Mesothelial cell of epicardium (in vitro differentiated cells): ENCODE measurements around the gene CASS4. TPM values are rescaled to one million over a fixed set of nuclear protein-coding genes. Genes with fewer than 3 reads are reported as not detected.

Source experiments
- DNase-seq, 2 experiments: peaks; one replicate each; pipeline ENCODE4 v3.0.0; 2021; ENCODE audit warnings: low spot score in 2 of 2; ENCODE audit not compliant: unreplicated experiment in 2 of 2
- H3K27ac Mint-ChIP-seq: 2 replicates; pipeline ENCODE4 v1.8.0; 2021; ENCODE audit warnings: mixed read lengths
- H3K27me3 Mint-ChIP-seq: 2 replicates; pipeline ENCODE4 v1.8.0; 2021; ENCODE audit warnings: low read depth, mixed read lengths
- H3K36me3 Mint-ChIP-seq: 2 replicates; pipeline ENCODE4 v1.8.0; 2021; ENCODE audit warnings: mixed read lengths
- H3K4me1 Mint-ChIP-seq: 2 replicates; pipeline ENCODE4 v1.8.0; 2021; ENCODE audit warnings: mixed read lengths
- H3K4me3 Mint-ChIP-seq: 2 replicates; pipeline ENCODE4 v1.8.0; 2021; ENCODE audit warnings: mild to moderate bottlenecking, moderate library complexity, mixed read lengths
- H3K9me3 Mint-ChIP-seq: 2 replicates; pipeline ENCODE4 v1.8.0; 2021; ENCODE audit warnings: mixed read lengths
- total RNA-seq: library from RNA; stranded (reverse); gene quantifications from 3 replicates; pipeline ENCODE4 v1.2.1, GENCODE V29; 2021
- TF ChIP-seq, protein P1 (sequence below): fragments of 200-600 bp; sonication (generic); IDR thresholded peaks from one replicate; pipeline ENCODE4 v1.5.0; 2021; ENCODE audit warnings: antibody characterized with exemption; ENCODE audit not compliant: unreplicated experiment

Gene CASS4
- total RNA-seq, 1 donor from 2014 or later = 0.67 TPM

DNA sequence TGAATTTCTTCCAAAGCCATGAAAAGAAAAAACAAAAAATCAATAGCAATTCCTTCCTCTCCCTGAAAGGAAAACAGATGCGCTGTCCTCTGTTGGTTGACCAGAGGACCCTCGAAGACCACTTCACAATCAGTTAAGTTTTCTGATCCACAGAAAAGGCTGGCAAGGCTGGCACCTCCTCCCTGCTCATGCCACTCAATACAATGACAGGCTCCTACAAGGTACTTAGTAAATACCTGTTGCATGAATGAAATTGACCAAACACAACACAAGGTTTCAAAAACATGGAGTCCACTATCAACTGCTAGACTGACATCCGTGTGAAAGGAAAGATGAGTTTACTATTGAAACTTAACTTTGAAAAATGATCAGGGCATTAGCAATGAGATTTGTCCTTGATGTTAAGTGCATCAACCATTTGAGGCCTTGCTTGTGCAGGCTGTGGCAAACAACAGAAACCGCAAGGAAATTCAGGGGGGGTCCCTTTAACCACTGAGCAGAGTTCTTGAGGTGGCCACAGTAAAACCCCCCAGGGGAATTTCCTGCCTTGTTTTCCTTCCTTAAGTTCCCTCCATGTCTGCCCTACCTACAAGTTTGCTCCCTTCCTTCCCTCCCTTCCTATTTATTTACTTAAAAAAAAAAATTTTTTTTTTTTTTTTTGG, 28.4 kb downstream of the CASS4 start:
- no peaks in the 10 kb centered on the region for H3K9me3 Mint-ChIP-seq
- peaks cover 18% of the 10 kb centered on the region for H3K4me1 Mint-ChIP-seq
- H3K27ac Mint-ChIP-seq = peak overlapping the region; percentile 65
- H3K4me3 Mint-ChIP-seq = no peak overlapping the region
- TF ChIP-seq, protein P1, sequence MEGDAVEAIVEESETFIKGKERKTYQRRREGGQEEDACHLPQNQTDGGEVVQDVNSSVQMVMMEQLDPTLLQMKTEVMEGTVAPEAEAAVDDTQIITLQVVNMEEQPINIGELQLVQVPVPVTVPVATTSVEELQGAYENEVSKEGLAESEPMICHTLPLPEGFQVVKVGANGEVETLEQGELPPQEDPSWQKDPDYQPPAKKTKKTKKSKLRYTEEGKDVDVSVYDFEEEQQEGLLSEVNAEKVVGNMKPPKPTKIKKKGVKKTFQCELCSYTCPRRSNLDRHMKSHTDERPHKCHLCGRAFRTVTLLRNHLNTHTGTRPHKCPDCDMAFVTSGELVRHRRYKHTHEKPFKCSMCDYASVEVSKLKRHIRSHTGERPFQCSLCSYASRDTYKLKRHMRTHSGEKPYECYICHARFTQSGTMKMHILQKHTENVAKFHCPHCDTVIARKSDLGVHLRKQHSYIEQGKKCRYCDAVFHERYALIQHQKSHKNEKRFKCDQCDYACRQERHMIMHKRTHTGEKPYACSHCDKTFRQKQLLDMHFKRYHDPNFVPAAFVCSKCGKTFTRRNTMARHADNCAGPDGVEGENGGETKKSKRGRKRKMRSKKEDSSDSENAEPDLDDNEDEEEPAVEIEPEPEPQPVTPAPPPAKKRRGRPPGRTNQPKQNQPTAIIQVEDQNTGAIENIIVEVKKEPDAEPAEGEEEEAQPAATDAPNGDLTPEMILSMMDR = no peak
- DNase-seq = peak in 1 of 2 experiments; percentile 3
- H3K27me3 Mint-ChIP-seq = peaks cover 7% of the 10 kb centered on the region
- no peaks in the 10 kb centered on the region for H3K36me3 Mint-ChIP-seq

DNA sequence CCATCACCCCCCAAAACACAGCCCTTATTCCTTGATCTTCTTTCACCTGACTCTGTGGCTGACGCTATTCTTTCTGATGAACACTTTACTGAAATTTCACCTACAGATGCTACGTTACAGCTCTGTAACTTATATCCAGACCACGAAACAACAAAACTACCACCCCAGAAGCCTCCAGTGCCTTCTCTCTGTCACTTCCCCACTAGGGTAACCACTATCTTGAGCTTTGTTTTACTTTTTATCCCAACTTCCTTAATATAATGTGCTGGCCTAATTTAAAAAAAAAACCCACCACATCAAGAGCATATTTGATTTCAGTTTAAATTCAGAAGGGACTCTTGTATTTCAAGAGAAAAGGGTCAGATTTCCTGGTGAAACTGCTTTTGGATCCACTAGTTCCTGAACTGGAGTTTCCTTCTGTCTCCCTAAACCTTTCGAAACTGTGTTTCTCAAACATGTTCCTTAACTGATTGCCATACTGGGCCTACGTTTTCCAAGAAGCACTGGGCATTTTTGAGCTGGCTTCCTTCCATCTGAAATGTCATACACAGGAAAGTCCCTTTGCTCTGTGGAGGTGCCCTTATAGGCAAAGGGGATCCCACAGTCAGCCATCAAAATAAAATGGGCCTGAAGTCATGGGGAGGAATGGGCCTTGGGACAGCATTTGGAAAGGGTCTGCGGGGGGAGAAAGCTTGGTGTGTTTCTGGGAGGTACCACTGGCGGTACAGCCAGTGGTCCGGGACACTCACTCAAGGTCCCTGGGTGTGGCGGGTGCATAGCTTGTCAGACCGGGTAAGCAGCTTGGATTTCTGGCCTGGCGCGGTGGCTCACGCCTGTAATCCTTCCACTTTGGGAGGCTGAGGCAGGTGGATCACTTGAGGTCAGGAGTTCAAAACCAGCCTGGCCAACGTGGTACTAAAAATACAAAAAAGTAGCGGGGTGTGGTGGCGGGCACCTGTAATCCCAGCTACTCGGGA, 30.6 kb downstream of the CASS4 start:
- H3K4me1 Mint-ChIP-seq = peaks cover 18% of the 10 kb centered on the region
- DNase-seq = peak in 1 of 2 experiments; percentile 36
- peak overlapping the region; percentile 47 for H3K27ac Mint-ChIP-seq
- TF ChIP-seq, protein P1 = no peak
- H3K36me3 Mint-ChIP-seq = no peaks in the 10 kb centered on the region
- peaks cover 7% of the 10 kb centered on the region for H3K27me3 Mint-ChIP-seq
- no peaks in the 10 kb centered on the region for H3K9me3 Mint-ChIP-seq
- H3K4me3 Mint-ChIP-seq = no peak overlapping the region

DNA sequence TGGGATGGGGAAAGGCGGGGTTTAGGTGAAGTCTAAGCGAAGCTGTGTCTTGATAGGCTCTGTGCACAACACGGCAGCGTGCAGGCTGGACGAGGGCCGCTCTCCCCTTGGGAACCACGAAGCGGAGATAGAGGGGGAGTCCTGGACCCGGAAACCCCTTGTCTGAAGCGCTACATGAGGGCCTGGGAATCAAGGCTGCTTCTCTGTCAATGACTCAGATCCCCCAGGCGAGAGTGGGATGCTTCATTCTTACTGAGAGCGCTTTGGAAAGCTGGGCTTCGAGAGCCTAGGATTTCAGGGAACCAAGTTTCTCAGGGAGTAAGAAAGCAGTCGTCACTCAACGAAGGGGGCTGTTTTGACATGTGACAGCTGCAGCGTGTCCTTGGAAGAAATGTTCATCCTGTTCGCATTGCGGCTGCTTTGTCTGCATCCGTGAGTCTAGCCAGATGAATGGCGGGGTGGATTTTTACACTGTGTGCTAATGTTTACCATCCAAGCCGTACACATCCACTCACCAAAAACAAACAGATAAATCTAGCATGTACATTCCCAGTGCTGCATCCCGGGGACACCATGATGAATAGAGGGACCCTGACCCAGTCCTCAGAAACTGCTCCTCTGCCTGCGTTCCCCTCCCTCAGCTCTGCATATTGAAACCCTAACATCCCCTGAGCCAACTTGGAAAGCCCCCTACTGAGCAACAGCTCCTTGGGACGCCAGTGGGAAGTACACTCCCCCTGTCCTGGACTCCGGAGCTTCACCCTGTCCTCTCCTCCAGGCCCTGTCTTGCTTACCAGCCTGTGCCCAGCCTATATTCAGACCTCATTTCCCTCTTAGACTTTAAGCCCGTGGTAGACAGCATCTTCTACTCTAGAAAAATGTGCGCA, 31.8 kb downstream of the CASS4 start:
- Mint-ChIP-seq H3K27ac (no peak overlapping the region), H3K4me1 (peaks cover 18% of the 10 kb centered on the region), H3K27me3 (peaks cover 7% of the 10 kb centered on the region), H3K4me3 (no peak overlapping the region), H3K9me3 (no peaks in the 10 kb centered on the region), H3K36me3 (no peaks in the 10 kb centered on the region)
- TF ChIP-seq, protein P1 = no peak
- peak in 1 of 2 experiments; percentile 25 for DNase-seq

DNA sequence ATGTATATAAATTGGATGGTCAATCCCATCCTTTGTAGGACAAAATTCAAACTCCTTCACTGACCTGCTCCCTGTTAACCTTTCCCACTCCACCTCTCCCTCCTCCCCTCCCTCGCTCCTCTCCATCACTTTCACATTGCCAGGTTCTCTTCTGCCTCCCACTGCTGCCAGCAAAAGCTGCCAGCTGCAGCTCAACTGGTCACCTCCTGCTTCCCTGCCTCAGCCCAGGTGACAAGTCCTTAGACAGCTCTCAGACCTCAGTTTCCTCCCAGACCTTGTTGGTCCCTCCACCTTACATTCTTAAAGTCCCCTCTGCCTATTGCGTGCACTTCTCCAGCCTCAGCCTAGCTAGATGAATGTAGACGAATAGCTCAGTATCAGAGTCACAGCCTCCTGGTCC, 33.1 kb downstream of the CASS4 start:
- Mint-ChIP-seq H3K4me3 (no peak overlapping the region), H3K27me3 (peaks cover 7% of the 10 kb centered on the region), H3K27ac (no peak overlapping the region), H3K9me3 (no peaks in the 10 kb centered on the region), H3K4me1 (peaks cover 13% of the 10 kb centered on the region), H3K36me3 (no peaks in the 10 kb centered on the region)
- no peak for DNase-seq
- TF ChIP-seq, protein P1 = no peak

DNA sequence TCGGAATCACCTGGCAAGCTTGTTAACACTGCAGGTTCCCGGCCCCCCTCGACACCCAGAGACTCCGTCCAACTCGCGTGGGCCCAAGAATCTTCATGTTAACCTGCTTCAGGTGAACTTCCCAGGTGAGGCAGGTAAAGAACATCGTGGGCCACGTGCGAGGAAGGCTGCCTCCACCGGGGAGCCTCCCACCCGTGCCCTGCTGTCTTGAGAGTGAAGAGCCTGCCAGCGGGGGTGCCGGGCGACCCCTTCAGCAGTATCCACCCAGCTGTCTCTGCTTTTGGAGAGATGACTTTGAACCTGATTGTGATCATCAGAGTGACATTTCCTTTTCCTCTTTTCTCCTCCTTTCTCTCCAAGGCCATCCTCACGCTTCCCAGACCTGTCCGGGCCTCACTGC, 33.5 kb downstream of the CASS4 start:
- peaks cover 7% of the 10 kb centered on the region for H3K27me3 Mint-ChIP-seq
- peaks cover 11% of the 10 kb centered on the region for H3K4me1 Mint-ChIP-seq
- no peak overlapping the region for H3K27ac Mint-ChIP-seq

More for the DNA sequence above, 33.5 kb downstream of the CASS4 start:
- TF ChIP-seq, protein P1 = no peak
- H3K36me3 Mint-ChIP-seq = no peaks in the 10 kb centered on the region
- H3K9me3 Mint-ChIP-seq = no peaks in the 10 kb centered on the region
- DNase-seq = no peak
- no peak overlapping the region for H3K4me3 Mint-ChIP-seq
